G401.6 (cell line): ENCODE measurements around the gene CD244.
"Not testable (repeated sequence)": the region's sequence is repeated elsewhere in the genome, so short reads cannot be mapped to it uniquely, and the experiment has no call there.

Experiments used
- FAIRE-seq: peaks from 2 replicates; lab custom pipeline; 2012; peaks lifted over from hg19 to GRCh38; lab: Jason Lieb, UNC

CD244 gene

GRCh38 chr1:160810486-160810885 lies 52.2 kb downstream of the CD244 start:
- no peak for FAIRE-seq

DNA sequence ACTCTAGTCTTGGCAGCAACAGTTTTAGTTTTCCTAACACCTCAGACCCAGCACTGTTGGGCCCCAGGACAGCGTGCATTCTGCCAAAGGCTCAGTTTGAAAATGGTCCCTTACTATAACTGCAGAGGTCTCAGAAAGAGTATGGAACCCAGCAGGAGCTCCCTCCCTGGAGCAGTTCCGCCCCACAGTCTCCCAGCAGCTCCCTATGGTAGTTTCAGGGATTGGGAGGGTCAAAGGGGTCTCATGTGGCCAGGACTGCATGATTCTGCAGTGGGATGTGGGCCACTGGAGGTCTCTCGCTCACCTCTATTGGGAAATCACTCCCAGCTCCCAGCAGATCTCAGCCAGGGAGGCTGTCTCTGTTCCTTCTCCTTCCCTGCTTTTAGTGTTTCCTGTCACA lies 54.4 kb downstream of the CD244 start:
- FAIRE-seq, result no peak

DNA sequence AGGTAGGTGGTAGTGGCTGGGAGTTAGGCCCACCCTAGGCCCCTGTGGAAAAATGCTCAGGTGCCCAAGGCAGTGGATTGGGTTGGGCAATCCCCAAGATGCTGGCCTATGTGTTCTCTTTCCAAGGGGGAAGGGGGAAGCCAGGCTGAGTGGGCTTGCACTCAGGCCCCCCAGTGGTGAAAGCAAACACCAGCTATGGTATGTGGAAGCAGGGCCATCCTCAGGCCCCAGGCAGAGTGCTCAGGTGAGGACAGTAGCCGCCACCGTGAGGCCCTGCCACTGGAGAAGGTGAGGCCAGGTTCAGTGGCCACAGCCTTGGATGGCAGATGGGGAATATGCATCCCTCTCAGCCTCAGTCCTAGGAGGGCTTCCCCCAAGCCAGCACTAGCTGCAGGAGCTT lies 54.9 kb downstream of the CD244 start:
- FAIRE-seq, result no peak

- no peak for FAIRE-seq
These were observed 55.4 kb downstream of the CD244 start for GRCh38 chr1:160807247-160807646.

DNA sequence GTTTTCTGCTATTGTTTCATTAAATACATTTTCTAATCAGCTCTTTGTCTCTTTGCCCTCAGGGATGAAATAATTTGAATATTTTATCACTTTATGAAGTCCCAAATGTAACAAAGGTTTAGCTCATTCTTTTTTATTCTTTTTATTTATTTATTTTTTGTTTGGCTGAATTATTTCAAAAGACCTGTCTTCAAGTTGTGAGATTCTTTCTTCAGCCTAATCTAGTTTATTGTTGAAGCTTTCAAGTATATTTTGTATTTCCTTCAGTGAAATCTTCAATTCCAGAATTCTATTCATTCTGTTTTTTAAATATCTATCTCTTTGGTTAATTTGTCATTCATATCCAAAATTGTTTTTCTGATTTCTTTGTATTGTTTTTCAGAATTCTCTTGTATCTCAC lies 55.9 kb downstream of the CD244 start:
- FAIRE-seq, result no peak

GRCh38 chr1:160806109-160806665 lies 56.5 kb downstream of the CD244 start:
- FAIRE-seq, result no peak

GRCh38 chr1:160801836-160802580 lies 60.7 kb downstream of the CD244 start:
- no peak for FAIRE-seq

DNA sequence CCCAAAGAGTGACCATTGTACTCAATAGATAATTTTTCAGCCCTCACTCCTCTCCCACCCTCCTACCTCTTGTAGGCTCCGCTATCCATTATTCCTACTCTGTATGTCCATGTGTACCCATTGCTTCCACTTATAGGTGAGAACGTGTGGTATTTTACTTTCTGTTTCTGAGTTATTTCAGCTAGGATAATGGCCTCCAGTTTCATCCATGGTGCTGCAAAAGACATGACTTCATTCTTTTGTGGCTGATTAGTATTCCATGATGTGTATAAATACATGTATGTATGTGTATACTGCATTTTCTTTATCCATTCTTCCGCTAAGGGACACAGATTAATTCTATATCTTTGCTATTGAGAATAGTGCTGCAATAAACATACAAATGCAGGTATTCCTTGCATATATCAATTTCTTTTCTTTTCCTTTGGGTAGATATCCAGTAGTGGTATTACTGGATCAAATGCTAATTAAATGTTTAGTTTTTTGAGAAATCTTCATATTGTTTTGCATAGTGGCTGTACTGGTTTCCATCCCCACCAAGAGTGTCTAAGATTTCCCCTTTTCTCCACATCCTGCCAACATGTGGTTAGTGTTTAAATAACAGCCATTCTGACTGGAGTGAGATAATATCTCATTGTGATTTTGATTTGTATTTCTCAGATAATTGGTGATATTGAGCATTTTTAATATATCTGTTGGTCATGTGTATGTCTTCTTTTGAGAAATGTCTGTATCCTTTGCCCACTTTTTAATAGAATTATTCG lies 61.9 kb downstream of the CD244 start:
- no peak for FAIRE-seq

- no peak for FAIRE-seq
These were observed 62.5 kb downstream of the CD244 start for GRCh38 chr1:160800142-160800541.

DNA sequence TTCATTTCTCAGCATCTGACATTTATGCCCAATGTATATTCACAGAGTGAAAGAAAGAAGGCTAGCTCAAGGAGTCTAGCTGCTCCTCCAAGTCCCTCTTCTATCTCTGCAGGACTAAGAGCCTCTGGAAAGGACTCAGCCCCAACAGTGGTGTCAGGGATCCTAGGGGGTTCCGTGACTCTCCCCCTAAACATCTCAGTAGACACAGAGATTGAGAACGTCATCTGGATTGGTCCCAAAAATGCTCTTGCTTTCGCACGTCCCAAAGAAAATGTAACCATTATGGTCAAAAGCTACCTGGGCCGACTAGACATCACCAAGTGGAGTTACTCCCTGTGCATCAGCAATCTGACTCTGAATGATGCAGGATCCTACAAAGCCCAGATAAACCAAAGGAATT lies 63.0 kb downstream of the CD244 start:
- FAIRE-seq, result no peak

- no peak for FAIRE-seq
These were observed 64.2 kb downstream of the CD244 start for GRCh38 chr1:160798439-160798838.

DNA sequence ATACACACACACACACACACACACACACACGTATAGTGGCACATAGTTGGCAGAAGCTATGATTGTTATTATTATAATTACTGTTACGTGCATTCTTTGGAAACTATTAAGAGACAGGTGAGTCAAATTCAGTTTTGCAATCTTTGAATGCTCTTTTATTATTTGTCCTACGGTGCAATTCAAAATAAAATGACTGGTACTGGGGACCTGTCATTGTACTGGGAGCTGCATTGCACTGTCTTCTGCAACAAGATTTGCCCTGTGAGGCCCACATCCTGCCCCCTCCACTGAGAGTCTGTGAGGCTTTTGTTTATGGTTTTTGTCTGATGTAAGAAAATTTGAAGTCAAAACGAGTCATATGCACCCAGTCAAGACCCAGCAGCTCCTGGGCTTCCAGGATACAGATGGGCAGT lies 64.8 kb downstream of the CD244 start:
- FAIRE-seq, result no peak

- no peak for FAIRE-seq
These were observed 65.4 kb downstream of the CD244 start for GRCh38 chr1:160797271-160797709.

GRCh38 chr1:160795951-160796383 lies 66.7 kb downstream of the CD244 start, which contains the start of gene LY9:
Gene LY9, plus strand, starts transcription at chr1:160796174. Its CDS starts 14 bp downstream, at chr1:160796188.
- no peak for FAIRE-seq

DNA sequence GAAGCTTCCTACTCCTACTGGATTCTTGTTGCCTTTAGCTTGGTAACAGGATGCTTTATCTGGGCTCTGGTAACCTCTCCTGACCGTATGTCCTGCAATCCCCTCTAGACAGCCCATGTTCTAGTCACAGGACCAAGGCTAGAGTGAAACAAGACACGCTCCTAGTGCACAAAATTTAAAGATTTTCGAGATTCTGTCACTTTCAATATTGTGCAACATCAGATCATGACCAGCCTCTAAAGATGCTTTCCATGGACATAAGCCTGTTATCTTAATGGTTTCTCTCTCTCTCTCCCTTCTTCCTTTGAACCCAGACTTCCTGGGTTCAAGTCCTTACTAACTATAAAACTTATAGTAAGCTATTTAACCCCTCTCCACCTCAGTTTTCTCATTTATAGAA lies 68.3 kb downstream of the CD244 start:
- FAIRE-seq, result no peak

- no peak for FAIRE-seq
These were observed 72.7 kb downstream of the CD244 start for GRCh38 chr1:160789702-160790611.

DNA sequence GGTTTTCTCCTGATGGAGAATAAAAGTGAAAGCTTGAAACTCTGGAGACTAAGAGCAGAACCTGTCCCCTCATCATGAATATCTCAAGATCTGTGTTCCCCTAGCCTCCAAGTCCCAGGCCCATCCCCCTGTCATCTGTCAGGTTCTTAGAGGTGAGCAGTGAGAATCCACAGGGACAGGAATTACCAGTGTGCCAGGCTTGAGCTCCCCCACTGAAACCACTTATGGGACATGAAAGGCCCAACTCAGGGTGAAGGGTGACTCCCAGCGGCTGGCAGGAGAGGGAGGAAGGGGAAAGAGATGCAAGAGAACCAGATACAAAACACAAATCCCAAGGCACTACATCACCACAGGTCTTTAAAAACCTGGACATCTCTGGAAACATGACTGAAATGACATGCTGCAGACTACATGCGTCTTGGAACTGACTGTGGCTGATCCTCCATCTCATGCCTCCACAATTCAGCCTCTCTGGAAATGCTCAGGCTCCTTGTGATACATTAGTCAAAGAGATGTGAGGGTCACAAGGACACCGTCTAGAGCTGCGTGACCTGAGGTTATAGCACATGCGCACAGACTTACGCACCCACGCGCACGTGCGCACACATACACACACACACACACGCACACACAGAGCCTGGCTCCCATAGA lies 73.5 kb downstream of the CD244 start:
- no peak for FAIRE-seq

- FAIRE-seq, result not testable (repeated sequence)
These were observed 79.5 kb downstream of the CD244 start for GRCh38 chr1:160782988-160783765.

DNA sequence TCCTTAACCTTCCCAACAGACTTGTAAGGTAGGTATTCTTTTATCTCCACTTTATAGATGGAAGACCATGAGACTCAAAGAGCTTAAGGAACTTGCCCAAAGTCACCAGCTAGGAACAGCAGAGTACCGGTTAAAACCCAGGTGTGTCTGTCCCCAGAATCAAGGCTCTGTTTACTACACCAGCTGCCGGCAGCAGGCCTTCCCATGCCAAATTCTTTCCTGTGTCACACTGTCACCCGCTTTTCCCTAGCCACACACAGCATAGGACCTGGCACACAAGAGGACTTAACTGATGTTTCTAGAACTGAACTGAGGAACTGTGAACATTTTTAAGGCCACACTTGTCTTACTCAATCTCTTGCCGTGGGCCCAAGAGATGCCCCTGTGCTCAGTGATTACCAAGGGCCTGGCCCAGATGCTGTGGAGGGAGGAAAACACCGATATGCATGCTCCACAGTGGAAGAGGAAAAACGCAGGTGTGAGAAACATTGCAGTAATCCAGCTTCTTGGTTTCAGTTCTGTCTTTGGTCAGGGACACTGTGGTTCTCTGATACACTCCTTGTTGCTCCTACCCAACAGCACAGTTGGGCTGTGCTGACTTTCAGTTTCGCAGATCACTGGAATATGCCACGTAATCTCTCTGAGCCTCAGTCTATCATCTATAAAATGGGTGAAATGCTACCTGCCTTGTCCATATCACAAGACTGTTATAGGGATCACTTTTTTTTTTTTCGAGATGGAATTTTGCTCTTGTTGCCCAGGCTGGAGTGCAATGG lies 80.6 kb downstream of the CD244 start:
- no peak for FAIRE-seq

GRCh38 chr1:160781186-160781766 lies 81.4 kb downstream of the CD244 start:
- no peak for FAIRE-seq
